GM19351 (cell line): ENCODE results near the gene SMS.

Experiments
- ATAC-seq: cut with Tn5 transposase; IDR thresholded peaks from one replicate; pipeline ENCODE4 v1.9.1; 2021; ENCODE audit warnings: mild to moderate bottlenecking, moderate library complexity; ENCODE audit not compliant: unreplicated experiment

The SMS gene

DNA sequence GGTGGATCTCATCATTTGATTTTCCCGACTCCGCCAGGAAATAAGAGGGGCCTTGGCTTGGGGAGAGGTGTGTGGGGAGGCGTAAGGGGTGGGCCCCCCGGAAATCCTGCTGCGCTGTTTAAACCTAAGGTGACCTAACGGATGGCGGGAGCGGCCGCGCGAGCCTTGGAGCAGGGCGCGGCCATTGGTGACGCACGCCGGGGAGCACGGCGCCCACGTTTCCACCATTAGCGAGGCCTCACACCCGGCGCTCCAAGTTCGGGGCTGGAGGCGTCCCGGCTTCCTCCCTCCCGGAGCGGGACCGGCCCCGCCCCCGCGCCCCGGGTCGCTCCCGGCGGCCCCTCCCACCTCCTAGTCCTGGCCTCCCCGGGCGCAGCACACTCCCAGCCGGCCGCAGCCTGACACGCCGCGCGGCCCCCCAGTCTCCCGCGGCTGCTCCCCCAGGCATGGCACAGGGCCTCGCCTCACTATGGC is at the start of gene SMS:
TSS of gene SMS (plus strand) at position 354 of the 474 bp plus-strand sequence. CDS start at position 470, 116 bp downstream.
- ATAC-seq: peak; percentile 63

DNA sequence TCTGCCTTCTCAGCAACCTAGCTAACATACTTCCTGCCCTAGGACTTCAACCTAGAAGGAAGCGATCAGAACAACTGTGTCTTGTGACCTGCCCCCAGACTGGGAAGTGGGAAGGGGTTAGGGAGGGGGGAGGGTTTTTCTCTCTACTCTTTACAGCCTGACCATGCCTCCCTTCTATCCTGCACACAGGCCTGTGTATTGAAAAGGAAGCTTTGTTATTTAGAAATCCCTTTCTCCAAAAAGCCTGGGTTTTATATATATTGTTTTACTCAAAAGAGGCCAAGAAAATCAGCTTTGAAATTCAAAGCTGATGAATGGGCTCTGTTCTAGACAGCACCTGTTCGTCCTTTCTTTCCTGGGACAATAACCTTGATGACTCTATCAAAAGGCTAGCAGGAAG is 35.2 kb upstream of the SMS start:
- no peak for ATAC-seq

DNA sequence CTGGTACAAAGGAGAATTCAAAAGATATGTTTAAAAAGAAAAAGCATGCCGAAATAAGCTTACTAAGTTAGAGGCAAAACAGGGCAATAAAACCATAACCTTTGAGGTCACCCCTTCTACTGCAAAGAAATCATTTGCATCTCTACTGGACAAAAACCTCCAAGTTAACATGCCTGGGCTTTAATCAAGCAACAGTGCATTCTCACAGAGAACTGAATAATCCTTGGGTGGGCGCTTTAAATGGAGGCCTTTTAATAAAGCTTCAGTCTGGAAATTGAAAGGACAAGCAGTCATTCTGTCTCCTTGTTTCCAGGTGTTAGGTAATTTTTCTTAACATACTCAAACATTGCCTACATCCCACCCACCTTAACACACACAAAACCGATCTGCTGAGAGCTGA is 34.6 kb upstream of the SMS start:
- no peak for ATAC-seq

DNA sequence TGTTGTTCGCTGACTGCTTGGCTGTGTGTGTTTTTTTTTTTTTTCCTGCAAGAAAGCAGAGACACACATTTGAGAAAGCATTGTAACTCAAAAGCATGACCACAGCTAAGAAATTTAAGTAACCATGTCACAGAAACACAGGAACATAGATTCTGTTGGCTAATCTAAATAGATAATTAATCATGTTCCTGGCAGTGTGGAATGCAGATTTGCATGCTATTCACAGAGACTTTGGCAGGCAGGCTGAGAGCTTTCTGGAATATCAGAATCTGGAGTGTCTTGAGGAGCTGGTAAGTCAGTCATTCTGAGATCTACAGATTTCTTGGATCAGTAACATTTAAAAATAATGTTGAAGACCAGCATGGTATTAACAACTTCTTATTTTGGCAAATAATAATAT is 33.2 kb upstream of the SMS start:
- no peak for ATAC-seq

DNA sequence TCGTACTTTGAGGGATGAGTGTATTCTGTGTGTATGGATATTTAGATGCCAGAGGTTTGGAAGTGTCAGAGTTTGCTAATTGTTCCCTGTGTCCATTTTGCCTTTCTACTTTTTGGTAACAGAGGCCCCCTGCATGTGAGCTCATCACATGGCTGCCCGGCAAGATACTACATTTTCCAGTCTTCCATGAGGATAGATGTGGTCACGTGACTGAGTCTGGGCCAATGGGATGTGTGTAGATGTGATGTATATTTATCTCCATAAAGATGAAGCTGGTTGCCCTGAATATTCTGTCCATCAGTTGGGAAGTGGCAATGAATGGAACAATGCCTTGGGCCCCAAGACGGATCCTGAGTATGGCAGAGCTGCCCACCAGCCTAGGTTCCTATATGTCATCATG is 29.0 kb upstream of the SMS start:
- ATAC-seq: no peak

DNA sequence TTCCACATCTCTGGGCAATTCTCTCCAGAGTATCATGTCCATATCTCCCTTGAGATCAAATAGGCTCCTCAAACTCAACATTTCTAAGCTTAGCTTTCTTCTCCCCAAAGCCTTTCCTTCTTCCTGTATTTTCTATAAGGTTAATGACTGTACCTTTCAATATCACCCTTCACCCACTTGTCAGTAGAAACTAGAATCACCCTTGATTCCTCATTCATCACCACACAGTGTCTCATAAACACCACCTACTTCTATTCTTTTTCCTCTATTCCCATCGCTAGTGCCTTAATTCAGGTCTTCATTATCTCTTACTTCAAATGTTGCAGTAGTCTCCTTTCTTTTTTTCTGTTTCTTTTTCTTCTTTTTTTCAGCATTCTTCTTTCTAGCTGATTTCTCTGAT is 28.3 kb upstream of the SMS start:
- no peak for ATAC-seq

DNA sequence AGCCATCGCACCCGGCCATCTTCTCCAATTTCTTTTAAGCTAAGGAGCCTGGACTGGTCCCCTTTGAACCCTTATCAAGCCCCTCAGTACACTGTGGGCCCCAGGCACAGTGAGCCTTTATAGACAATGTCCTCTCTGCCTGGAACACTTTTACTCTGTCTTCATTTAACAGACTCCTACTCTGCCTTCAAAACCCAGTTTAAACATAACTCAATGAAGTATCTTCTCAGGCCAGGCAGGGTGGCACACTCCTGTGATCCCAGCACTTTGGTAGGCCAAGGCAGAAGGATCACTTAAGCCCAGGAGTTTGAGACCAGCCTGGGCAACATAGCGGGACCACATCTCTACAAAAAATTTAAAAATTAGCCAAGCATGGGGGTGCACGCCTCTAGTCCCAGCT is 27.5 kb upstream of the SMS start:
- ATAC-seq: no peak

DNA sequence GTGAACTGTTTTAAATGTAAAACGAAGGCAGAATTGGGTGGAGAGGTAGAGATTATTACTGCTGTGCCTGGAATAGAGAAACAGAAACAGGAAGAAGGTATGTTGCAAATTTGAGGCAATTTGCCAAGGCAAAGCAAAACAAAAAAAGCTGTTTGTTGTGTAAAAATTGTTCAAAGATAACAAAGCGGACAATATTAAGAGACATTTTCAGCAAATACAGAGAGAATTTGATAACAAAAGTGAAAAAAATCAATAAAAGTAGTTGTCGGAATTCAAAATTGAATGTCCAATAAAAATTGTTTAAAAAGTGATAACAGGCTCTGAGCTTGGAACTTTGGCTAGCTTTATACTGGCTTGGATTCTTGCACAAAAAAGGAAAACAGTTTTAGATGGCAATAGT is 14.4 kb upstream of the SMS start:
- no peak for ATAC-seq

DNA sequence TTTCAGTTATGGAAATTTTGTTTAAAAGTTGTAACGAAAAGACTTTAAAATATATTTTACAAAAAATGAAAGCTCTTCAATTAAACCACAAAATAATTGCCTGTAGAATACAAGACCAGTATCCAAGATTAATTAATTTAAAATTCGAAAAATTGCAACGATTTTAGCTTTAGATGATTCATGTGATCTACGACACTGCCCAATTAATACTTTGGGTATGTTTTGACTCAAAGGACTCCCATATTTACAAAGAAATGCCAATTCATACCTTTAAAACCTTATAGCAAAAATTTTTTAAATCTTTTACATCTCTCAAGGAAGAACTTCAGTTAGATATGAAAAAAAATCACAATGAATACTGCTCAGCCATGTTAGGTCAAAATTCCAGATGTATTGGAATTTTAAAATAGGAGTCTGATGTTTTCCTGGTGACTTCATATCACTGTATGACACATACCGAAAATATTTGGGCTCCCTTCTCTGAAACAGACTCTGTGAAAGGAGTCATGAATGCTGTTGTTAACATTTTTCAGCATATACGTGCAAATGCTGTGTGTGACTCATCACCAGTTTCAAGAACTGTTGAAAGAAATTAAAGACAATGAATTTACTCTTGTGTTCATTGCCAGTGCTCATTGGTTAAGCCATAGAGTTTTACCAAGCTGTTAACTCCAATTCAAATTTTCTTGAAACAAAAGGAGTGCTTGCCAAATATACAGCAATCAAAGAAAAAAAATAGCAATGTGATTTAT is 13.8 kb upstream of the SMS start:
- peak; percentile 89 for ATAC-seq

DNA sequence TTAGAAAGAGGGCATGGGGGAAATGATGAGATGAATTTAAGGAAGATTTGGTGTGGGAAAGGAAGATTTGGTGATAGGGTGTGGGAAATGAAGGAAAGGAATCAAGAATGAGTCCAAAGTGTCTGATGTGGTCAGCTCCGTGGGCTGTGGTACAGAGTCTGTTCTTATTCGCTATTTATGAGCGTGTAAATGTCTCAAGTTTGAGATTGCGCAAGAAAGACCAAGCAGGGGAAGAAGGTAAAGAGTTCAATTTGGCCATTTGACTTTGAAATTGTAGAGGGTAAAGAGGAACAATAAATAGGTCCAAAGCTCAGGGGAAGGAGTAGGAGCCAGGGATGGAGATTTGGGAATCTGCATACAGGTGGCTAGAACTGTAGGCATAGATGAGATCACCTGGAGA is 11.3 kb upstream of the SMS start:
- ATAC-seq: no peak

DNA sequence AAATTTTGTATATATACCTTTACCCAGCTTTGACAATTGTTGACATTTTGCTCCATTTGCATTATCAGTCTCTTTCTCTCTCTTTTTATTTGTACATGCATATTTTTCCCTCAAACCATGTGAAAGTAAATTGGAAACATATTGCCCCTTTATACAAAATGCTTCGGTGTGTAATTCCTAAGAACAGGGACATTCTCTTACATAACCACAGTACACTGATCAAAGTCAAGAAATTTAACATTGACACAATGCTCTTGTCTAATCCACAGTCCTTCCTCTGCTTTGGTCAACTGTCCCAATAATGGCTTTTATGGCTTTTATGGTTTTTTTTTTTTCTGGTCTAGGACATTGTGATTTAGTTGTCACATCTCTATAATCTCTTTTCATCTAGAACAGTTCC is 9.5 kb upstream of the SMS start:
- ATAC-seq: no peak

DNA sequence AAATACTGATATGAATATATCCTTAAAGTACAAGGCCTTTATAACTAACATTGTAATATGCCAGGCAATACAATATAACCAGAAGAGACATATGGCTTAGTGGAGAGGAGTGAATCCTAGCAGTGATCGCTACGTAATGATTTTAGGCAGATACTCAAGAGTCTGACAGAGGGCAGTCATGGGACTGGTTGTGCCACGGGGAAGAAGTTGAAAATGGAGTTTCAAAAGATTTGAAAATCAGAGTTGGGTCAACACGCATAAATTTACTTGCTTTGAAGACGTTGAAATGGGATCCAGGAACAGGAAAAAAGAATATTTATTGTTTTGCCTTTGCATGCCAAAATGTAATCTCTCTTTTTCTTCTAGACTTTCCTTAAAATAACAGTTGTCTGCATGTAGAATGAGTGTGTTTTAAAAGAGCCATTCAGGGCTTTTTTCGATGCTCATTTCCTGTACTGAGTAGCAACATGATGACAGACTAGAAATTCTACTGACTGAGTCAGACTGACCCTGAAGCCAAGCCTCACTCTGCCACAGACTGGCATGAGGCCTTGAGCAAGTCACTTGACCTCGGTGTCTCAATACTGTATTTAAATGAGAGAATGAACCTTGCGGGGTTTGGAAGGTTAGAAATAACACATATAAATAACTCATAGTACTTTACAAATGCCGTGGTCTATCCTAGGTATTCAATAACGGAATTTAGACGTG is 8.1 kb upstream of the SMS start:
- no peak for ATAC-seq

DNA sequence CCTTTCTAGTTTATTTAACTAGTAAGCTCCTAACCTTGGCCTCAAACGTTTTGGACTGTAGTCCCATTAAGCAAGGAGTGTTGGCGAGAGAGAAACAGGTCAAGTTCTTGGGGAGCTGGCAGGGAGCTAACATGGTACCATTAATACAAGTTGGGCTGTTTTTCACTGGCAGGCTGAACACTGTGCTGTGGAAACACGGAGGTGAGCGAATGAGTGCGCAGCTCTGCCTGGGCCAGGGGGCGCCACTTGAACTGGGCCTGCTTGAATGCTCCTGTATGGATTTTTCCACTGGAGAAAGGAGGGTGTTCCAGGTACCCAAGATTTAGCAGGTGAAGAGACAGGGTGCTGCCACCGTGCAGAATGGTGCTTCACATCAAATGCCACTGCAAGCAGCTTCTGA is 7.4 kb upstream of the SMS start:
- no peak for ATAC-seq

DNA sequence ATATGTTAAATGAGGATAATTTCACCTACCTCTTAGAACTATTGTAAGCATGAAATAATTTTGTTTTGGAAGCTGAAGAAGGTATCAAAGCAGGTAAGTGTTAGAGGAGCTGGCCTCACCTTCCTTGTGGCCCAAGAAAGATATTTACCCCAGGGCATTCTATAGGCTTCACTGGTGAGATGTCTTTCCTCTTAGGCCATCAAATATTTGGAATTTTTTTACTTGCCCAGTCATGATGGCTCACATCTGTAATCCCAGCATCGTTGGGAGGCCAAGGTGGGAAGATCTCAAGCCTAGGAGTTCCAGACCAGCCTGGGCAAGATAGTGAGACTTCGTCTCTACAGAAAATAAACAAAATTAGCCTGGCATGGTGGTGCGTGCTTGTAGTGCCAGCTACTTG is 6.1 kb upstream of the SMS start:
- no peak for ATAC-seq

DNA sequence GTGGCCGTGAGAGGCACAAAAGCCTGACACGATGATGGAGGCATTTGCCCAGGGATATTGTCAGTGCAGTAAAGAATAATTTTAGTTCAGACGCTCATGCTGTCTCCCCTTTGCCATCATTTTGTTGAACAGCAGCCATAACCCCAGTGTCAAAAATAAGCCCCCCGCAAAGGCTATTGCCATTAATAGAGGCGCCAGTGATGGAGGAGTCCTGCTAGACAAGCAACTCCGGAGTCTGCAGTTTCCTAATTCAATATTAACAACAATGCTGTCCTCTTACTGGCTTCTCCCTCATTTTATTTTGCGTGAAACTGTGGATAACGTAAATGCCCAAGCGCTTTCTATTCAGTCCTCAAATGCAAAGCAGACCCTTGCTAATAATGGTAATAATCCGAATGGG is 603 bp upstream of the SMS start:
- no peak for ATAC-seq

DNA sequence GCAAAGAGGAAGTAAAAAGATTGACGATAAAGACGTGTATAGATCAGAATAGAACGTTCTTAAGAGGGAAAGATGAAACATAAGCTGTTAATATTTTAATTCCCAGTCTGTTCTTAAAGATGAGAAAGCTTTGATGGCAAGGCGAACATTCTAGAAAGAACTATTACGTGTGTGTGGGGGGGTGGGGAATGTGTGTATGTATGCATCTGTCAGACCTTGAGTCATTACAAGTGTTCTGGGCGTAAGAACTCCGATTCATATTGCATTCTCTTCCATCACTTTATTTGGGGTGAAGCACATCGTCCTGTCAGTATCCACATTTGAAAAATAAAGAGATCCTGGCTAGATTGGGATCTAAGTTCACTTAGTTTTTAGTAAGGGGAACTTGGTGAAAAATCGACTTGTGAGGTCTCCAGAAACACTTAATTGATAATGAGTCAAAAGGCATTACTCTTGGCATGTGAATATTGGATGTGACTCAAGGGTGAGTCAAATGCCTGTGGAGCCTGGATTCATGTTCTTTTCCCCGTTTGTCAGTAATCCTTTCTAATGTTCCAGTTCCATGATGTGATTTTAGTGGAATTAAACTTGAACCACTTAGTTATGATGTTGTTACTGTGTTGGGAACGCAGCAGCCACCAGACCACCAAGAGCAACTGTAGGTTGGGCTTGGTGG is 3.1 kb downstream of the SMS start:
- ATAC-seq: no peak

DNA sequence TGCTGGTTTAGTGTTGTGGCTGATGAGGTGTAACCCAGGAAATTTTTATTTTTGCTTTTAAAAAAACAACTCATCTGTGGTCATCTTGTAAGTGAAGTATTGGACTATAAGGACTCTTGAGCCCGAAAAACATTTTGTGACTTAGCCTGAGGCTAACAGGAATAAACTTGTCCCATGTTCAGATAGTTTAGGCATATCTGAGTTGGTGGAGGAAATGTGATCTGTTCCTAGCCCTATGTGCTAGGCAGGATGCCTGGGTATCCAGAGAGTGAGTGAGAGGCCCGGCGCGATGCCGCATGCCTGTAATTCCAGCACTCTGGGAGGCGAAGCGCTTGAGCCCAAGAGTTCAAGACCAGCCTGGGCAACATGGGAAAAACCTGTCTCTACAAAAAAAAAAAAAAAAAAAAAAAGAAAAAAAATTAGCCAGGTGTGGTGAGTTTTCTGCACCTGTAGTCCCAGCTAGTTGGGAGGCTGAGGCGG is 3.7 kb downstream of the SMS start:
- no peak for ATAC-seq

DNA sequence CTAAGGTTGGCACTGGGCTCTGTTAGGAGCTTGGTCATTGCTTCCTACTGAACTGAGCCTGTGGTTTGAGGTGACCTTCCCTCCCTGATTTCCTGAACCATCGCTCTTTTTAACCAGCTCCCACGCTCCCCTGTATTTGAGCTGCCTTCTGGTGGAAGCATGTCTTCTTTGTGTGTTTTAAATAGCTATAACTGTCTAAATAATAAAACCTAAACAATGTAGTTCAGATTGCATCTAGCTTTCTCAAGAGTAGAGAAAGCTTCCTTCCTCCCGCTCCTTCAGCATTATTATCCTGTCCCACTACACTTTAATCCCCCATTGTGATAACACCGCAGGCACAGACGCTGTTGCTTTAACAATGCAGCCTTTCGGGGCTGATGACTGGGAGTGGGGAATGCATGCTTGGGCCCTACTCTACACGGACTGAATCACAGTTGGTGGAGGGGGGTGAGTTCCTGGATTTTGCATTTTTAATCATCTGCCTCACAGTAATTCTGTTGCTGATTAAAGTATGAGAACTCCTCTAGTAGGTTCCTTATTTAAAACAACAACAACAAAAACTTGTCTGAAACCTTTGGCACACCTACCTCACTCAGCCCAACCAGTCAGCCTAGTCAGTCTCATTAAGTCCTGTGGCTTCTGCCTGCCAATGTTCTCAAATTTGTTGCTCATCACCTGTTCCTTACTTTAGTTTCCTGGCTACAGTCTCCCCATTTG is 6.6 kb downstream of the SMS start:
- no peak for ATAC-seq

DNA sequence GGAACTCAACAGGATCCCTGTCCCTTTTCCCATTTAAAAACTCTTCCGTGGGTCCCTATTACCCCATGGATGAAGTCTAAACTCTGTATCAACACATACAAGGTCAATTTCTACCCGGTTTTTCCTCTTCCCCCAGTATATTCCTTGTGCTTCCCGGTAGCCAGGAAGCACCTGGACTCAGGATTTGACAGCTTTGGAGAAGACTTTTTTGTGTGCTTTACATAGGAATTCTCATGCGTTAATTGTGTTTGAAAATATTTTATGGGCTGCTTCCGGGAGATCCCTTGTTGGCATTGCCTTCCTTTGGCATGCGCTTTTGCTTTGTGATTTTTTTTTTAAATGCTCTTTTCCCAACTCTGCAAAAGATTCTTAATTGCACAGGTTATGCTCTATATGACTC is 7.2 kb downstream of the SMS start:
- ATAC-seq: no peak

DNA sequence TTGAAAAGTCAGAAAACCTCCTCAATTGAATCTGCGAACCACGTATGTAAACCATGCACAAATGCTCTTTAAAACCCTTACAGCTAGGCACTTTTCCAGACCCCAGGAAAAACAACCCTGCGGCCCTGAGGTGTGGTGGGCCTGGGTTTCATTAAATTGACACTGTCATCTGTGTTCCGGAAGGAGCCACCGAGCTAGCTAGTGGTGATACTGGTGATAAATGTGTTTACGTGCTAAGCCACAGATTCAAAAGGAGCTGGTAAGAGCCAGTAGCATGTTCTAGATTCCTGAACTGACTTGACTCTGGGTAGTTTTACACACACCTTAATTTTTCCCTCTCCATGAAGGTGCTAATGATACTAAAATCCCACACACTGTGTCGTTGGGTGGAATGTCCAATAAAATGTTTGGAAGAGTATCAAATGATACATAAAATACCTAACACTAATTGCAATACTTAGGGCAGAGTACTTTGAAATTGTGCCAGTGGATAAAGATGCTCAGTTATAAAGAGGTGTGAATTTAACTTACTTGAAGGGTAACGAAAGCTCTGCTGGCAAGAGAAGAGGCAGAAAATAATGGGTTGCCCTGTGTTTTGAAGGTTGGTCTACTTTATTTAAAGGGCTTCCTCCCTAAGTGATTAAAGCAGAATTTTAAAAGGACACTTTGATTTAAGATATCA is 8.5 kb downstream of the SMS start:
- no peak for ATAC-seq

DNA sequence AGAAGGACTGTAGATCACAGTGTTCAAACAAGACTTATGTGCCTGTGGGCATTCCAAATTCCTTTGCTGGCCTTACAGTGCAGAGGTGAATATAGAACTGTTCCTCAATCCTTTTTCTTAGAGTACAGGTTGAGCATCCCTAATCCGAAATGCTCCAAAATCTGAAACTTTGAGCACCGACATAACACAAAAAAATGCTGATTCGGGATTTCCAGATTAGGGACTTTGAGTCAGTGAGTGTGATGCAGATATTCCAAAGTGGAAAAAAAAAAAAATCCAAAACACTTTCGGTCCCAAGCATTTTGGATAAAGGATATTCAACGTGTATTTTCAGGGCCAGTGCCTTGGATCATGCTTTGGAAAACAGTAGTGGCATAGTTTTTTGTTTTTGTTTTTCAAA is 9.2 kb downstream of the SMS start:
- no peak for ATAC-seq
